GM18519 (cell line): ENCODE data around the gene GRPEL2.

Experiments
- ATAC-seq: cut with Tn5 transposase; IDR thresholded peaks from one replicate; pipeline ENCODE4 v1.9.1; 2021; ENCODE audit warnings: mild to moderate bottlenecking, moderate library complexity; ENCODE audit not compliant: unreplicated experiment, low FRiP score

The GRPEL2 gene

GRCh38 chr5:149353911-149354310, 8.6 kb downstream of the GRPEL2 start:
- ATAC-seq: no peak

GRCh38 chr5:149355688-149356087, 10.4 kb downstream of the GRPEL2 start:
- ATAC-seq: no peak

GRCh38 chr5:149356391-149356790, 11.1 kb downstream of the GRPEL2 start:
- no peak for ATAC-seq

DNA sequence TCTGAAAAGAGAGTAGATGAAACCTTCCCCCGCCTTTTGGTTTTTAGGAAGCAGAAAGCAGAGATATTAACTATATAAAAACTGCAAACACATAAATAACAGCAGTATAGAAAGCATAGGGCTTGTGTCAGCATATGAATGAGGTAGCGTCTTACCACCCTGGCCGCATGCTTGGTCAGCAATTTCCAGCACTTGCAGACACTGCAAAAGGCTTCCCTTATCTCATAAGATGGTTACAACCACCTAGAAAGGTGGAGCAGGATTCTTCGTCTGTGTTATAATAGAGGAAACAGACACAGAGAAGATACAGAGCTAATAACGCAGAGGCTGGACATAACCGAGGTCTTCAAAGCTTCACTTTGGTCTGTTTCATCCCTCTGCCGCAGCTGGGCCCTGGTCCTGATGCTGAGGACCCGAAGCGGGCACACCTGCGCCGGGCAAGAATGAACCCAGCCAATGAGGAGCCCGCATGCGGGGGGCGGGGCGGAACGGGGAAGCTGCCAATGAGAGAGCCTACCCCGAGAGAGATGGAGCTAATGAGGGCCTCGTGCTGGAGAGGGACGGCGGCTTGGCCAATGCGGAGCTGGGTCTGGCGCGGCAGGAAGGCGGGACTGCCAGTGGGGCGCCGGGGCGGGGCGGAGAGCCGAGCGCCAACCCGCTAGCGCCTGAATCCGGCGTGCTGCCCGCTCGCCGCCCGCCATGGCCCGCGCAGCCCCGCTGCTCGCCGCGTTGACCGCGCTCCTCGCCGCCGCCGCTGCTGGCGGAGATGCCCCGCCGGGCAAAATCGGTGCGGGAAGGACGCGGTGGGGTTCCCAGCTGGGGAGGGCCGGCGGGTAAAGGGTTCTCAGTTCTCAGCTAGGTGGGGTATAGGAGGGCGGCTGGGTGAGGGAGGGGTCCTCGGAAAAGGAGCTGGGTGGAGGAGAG, 12.3 kb downstream of the GRPEL2 start, which contains the start of gene PCYOX1L:
Gene PCYOX1L, plus strand, starts transcription at position 677 of the 924 bp plus-strand sequence. Its CDS starts 23 bp downstream, at position 700.
- peak; percentile 96 for ATAC-seq

DNA sequence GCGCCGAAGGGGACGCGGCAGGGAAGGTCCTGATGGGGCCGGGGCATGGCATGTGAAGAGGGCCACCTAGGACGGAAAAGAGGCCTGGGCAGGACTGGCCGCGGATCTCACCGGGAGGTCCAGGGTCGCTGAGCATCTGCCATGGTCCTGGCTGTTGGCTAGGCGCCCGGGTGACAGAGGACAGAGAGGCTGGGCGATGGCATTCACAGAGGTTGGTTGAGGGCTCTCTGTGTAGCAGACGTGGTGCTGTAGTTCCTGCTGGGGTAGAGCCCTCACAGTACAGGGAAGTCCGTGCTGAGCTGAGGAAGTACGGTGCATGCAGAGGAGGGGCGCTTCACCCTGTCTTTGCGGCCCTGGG, 13.0 kb downstream of the GRPEL2 start:
- ATAC-seq: no peak

DNA sequence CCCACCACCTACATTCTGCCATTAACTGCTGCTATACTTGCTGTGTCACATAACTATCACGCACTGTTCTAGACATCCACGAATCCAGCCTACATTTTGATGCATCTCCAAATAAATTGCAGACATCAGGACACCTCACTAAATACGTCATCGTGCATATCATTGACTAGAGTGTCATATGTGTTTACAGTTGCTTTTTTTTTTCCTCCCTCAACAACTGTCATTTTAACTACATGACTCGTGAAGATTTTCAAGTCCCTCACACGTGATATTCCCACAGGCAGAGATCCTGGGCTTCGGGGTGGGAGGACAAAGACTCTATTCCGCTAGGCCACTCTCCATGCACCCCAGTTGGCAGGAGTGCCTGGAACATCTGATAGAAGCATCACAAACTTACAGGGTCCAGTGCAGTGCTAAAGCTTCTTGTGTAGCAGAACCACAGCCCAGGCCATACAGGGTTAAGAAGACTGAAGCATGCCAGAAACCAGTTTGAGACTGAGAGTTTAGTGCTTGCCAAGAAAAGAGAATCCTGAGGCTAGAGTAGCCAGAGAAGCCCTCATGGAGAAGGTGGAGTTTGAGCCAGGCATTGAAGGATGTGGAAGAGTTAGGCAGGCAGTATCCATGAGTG, 13.7 kb downstream of the GRPEL2 start:
- no peak for ATAC-seq

- ATAC-seq: no peak
Measured at GRCh38 chr5:149360272-149360671, 15.0 kb downstream of the GRPEL2 start.

- no peak for ATAC-seq
Measured at GRCh38 chr5:149362541-149362940, 17.2 kb downstream of the GRPEL2 start.

DNA sequence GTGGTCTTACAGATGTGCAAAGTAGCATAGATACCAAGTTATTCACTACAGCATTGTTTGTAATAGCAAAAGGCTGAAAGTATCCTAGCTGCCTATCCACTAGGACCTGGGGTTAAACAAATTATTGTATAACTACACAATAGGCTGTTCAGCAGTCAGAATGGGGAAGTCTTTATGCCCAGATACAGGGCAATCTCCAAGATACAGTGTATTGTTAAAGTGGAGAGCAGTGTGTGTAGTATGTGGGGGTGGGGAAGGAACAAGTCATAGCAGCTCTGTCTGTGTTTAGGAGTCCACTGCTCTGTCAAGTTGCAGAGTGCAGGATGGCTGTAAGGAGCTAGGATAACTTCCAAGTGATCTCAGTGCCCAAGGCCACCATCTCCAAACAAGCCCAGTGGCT, 18.1 kb downstream of the GRPEL2 start:
- no peak for ATAC-seq

GRCh38 chr5:149363936-149364335, 18.6 kb downstream of the GRPEL2 start:
- ATAC-seq: no peak

GRCh38 chr5:149364719-149365118, 19.4 kb downstream of the GRPEL2 start:
- no peak for ATAC-seq

- no peak for ATAC-seq
Measured at GRCh38 chr5:149365418-149365817, 20.1 kb downstream of the GRPEL2 start.

DNA sequence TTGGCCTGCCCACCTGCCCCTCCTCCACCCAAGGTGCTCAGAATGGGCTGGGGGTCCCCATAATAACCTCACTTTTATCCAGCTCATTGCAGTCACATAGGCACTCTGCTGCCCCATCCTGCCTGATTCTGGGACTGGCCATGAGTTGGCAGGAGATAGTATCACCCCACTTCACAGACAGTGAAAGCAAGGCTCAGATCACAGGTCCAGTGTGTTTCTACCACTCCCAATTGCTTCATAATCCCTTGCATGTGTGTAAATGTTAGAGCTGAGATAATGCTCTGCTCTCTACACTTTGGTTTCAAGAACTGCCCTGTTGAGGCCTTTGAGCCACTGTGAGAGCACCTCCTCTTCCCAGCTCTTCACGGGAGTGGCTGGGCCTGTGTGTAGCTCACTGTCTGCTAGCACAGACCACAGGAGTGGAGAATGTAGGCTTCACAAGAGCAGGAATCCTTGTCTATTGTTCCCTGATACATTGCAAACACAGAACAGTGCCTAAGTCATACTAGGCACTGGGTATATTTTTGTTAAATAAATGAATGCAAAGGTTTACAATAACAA, 20.9 kb downstream of the GRPEL2 start:
- no peak for ATAC-seq

- peak; percentile 74 for ATAC-seq
Measured at GRCh38 chr5:149367249-149367971, 22.1 kb downstream of the GRPEL2 start.

DNA sequence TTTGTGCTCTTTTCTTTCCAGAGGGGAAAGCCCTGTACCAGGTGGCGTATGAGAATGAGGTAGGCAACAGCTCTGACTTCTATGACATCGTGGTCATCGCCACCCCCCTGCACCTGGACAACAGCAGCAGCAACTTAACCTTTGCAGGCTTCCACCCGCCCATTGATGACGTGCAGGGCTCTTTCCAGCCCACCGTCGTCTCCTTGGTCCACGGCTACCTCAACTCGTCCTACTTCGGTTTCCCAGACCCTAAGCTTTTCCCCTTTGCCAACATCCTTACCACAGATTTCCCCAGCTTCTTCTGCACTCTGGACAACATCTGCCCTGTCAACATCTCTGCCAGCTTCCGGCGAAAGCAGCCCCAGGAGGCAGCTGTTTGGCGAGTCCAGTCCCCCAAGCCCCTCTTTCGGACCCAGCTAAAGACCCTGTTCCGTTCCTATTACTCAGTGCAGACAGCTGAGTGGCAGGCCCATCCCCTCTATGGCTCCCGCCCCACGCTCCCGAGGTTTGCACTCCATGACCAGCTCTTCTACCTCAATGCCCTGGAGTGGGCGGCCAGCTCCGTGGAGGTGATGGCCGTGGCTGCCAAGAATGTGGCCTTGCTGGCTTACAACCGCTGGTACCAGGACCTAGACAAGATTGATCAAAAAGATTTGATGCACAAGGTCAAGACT, 22.8 kb downstream of the GRPEL2 start:
- ATAC-seq: no peak

- ATAC-seq: no peak
Measured at GRCh38 chr5:149370878-149371277, 25.6 kb downstream of the GRPEL2 start.

DNA sequence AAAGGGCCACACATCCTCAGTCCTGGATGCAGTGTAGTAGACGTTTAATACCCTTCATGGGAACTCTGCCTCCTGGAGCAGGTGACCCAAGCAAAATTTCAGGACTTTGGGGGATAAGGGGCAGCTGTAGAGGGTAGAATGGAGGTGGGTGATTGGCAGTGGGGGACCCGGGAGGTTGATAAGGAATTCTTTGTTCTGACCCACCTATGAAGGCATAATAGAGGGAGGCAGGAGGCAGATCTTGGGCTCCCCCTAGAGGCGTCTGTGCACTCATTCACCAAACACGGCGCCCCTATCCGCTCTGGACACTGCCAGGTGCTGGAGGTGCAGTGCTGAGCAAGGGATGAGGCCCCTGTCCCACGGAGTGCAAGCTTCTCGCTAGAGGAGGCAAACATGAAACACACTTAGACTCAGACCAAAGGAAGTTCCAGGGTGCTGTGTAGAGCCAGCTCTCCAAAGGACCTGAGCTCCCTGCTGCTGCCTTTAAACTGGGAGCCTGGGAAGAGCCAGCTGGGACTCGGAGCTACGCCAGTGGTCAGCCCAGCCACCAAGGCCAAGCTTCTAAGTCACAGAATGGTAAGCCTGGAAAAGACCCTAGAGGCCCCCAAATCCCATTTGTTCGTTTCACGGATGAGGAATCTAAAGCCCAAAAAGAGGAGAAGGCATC, 26.1 kb downstream of the GRPEL2 start:
- no peak for ATAC-seq

DNA sequence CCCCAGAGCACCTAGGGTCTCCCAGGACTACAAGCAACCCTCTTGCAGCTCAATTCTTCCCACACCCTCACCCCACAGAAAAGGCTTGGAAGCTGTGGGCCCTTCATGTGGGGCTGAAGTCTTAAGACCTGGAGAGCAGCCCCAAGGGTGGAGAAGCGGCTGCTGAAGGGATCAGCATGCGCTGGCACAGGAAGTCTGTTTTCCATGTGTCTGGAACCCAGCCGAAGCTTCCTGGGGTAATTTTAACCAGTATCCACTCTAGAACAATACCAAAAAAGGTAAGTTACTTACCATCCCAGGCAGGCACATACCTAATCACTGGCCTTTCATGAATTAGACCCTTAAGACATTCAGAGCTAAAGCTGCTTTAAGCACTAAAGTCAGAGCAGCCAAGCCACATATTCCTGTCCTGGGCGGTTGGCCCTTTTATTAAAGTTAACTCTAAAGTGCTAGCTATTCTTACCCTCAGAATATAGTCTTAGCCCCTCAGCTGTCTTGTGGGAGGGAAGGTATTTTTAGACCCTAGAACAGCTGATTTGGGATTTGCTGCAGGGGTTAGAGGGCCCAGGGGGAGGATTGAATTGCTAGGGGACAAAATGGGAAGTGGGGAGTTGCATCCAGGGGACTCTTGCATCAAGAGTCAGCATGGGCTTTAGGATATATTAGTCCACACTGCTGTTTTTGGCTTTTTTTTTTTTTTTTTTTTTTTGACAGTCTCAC, 26.9 kb downstream of the GRPEL2 start:
- ATAC-seq: no peak

DNA sequence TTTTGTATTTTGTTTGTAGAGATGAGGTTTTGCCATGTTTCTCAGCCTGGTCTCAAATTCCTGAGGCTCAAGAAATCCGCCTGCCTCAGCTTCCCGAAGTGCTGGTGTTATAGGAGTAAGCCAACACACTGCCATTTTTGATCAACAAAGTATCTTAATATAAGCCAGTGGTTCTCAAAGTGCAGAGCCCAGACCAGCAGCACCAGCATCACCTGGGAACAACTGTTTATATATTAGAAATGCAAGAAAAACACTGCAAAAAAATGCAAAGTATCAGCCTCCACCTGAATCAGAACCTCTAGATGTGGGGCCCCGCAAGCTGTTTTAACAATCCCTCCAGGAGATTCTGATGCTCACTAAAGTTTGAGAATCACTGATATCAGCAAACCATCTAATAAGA, 27.6 kb downstream of the GRPEL2 start:
- no peak for ATAC-seq
